Common myeloid progenitor, CD34-positive (primary cell): Measurements from ENCODE around the gene UPF3A.
A peak's percentile ranks its signal among the peaks of the same experiment; 100 is the strongest.
"Not testable (repeated sequence)": the region's sequence is repeated elsewhere in the genome, so short reads cannot be mapped to it uniquely, and the experiment has no call there.

Experiments used
- CTCF ChIA-PET: fragments of 350-600 bp; sonication (Branson Sonifier 250); formaldehyde crosslinking; loops from one replicate; lab custom pipeline; 2021; ENCODE audit warnings: antibody characterized with exemption; lab: Charles Lee
- POLR2A ChIA-PET: fragments of 350-600 bp; sonication (Branson Sonifier 250); formaldehyde crosslinking; loops from one replicate; lab custom pipeline; 2021; ENCODE audit warnings: antibody characterized with exemption; lab: Charles Lee
- DNase-seq, 3 donors: peaks; one replicate each; pipeline versions ENCODE4 v3.0.0 to v3.0.0-alpha.2; 2013
- H3K27ac ChIP-seq, 2 experiments: 1 replicate in 1 of 2; 2 replicates in 1 of 2; pipeline ENCODE4 v1.7.0; 2013; ENCODE audit warnings: inconsistent platforms in 2 of 2, low read length in 2 of 2, mild to moderate bottlenecking in 2 of 2, low read depth in 1 of 2, moderate library complexity in 1 of 2; ENCODE audit not compliant: severe bottlenecking in 2 of 2, insufficient read depth in 1 of 2, poor library complexity in 1 of 2
- H3K27me3 ChIP-seq, 5 experiments: replicated peaks in 2 of 5; 1 replicate in 3 of 5; 2 replicates in 2 of 5; pipeline versions ENCODE4 v1.6.1 to v1.7.0; 2013; ENCODE audit warnings: low read length in 4 of 5, mild to moderate bottlenecking in 2 of 5, moderate library complexity in 2 of 5, inconsistent platforms in 1 of 5; ENCODE audit not compliant: insufficient read depth in 5 of 5, control insufficient read depth in 4 of 5
- H3K36me3 ChIP-seq, 4 experiments: 1 replicate in 2 of 4; 2 replicates in 2 of 4; pipeline versions ENCODE4 v1.6.1 to v1.7.0; 2013; ENCODE audit warnings: low read length in 3 of 4, control low read depth in 1 of 4, mild to moderate bottlenecking in 1 of 4; ENCODE audit not compliant: control insufficient read depth in 4 of 4, insufficient read depth in 4 of 4
- H3K4me1 ChIP-seq, 4 experiments: 1 replicate in 3 of 4; 2 replicates in 1 of 4; pipeline versions ENCODE4 v1.6.1 to v1.7.1; 2013; ENCODE audit warnings: low read length in 3 of 4, mild to moderate bottlenecking in 3 of 4, control low read depth in 1 of 4, inconsistent platforms in 1 of 4, moderate library complexity in 1 of 4; ENCODE audit not compliant: control insufficient read depth in 4 of 4, insufficient read depth in 4 of 4; ENCODE audit errors: control extremely low read depth in 1 of 4
- H3K4me3 ChIP-seq, 7 experiments: 1 replicate in 4 of 7; 2 replicates in 3 of 7; pipeline versions ENCODE4 v1.5.1 to v1.7.0; 2013; ENCODE audit warnings: mild to moderate bottlenecking in 7 of 7, low read length in 6 of 7, moderate library complexity in 6 of 7, inconsistent platforms in 2 of 7, low read depth in 2 of 7, control low read depth in 1 of 7; ENCODE audit not compliant: insufficient read depth in 4 of 7, control insufficient read depth in 1 of 7; ENCODE audit errors: extremely low read depth in 1 of 7
- H3K9me3 ChIP-seq, 5 experiments: 1 replicate in 4 of 5; 2 replicates in 1 of 5; pipeline versions ENCODE4 v1.6.1 to v1.7.1; 2013; ENCODE audit warnings: low read length in 4 of 5, mild to moderate bottlenecking in 2 of 5, inconsistent platforms in 1 of 5, low read depth in 1 of 5, moderate library complexity in 1 of 5; ENCODE audit not compliant: control insufficient read depth in 4 of 5, insufficient read depth in 2 of 5; ENCODE audit errors: control extremely low read depth in 1 of 5
- WGBS: methylation state at CpG from one replicate; pipeline ENCODE4 v1.1.5; 2013; ENCODE audit not compliant: insufficient coverage; 5-methylcytosine and 5-hydroxymethylcytosine counted together

Gene UPF3A

GRCh38 chr13:114251639-114252440 lies 29.6 kb upstream of the UPF3A start:
- Histone ChIP-seq H3K36me3 (peaks cover 19 to 81% (median 54%) of the 10 kb centered on the region in 4 experiments), H3K27ac (peak overlapping the region in 1 of 2 experiments; percentile 23)
- DNase-seq, H3K4me1 ChIP-seq, H3K27me3 ChIP-seq, H3K9me3 ChIP-seq, H3K4me3 ChIP-seq, POLR2A ChIA-PET: not testable (repeated sequence)
- CTCF ChIA-PET: interaction anchor here (0.8 to 1.5 kb wide), 2 partner anchors 16 kb away, joined by 3 read pairs; no protein-coding TSS in a partner anchor
- WGBS: no CpG with 5 or more reads among the region's 1 CpG

- peak in 2 of 3 donors; percentile 28 to 30 for DNase-seq
- ChIA-PET CTCF (no interaction called here), POLR2A (no interaction called here)
- Histone ChIP-seq H3K9me3 (no peaks in the 10 kb centered on the region), H3K36me3 (peaks cover 17 to 76% (median 55%) of the 10 kb centered on the region in 4 experiments), H3K27me3 (no peaks in the 10 kb centered on the region), H3K4me1 (peaks cover 0 to 15% (median 8%) of the 10 kb centered on the region in 4 experiments), H3K4me3 (no peak overlapping the region), H3K27ac (no peak overlapping the region)
- WGBS: 43% methylated on average over 1 of the region's 1 CpG
Observed at GRCh38 chr13:114256547-114256946, 24.9 kb upstream of the UPF3A start.

GRCh38 chr13:114257014-114257413 lies 24.4 kb upstream of the UPF3A start:
- Histone ChIP-seq H3K27ac (no peak overlapping the region), H3K9me3 (no peaks in the 10 kb centered on the region), H3K36me3 (peaks cover 14 to 72% (median 57%) of the 10 kb centered on the region in 4 experiments), H3K4me3 (no peak overlapping the region), H3K4me1 (peaks cover 0 to 20% (median 10%) of the 10 kb centered on the region in 4 experiments), H3K27me3 (no peaks in the 10 kb centered on the region)
- no peak for DNase-seq
- ChIA-PET CTCF (no interaction called here), POLR2A (no interaction called here)
- WGBS: 100% methylated on average over 4 of the region's 4 CpGs

- ChIA-PET CTCF (interaction anchor here (1.0 kb wide), 1 partner anchor 10 kb away, joined by 3 read pairs; no protein-coding TSS in a partner anchor), POLR2A (no interaction called here)
- Histone ChIP-seq H3K9me3 (no peaks in the 10 kb centered on the region), H3K4me3 (no peak overlapping the region), H3K4me1 (peaks cover 7 to 36% (median 25%) of the 10 kb centered on the region in 4 experiments), H3K36me3 (peaks cover 17 to 74% (median 54%) of the 10 kb centered on the region in 4 experiments), H3K27ac (no peak overlapping the region), H3K27me3 (no peaks in the 10 kb centered on the region)
- 100% methylated on average over 7 of the region's 8 CpGs for WGBS
- no peak for DNase-seq
Observed at GRCh38 chr13:114258589-114258988, 22.8 kb upstream of the UPF3A start.

- POLR2A ChIA-PET: no interaction called here
Observed at GRCh38 chr13:114259374-114259773, 22.0 kb upstream of the UPF3A start.

GRCh38 chr13:114259974-114260373 lies 21.4 kb upstream of the UPF3A start:
- POLR2A ChIA-PET: no interaction called here
- Histone ChIP-seq H3K4me1 (peaks cover 7 to 40% (median 28%) of the 10 kb centered on the region in 4 experiments), H3K27ac (no peak overlapping the region), H3K4me3 (no peak overlapping the region), H3K36me3 (peaks cover 17 to 72% (median 52%) of the 10 kb centered on the region in 4 experiments), H3K27me3 (no peaks in the 10 kb centered on the region), H3K9me3 (no peaks in the 10 kb centered on the region)
- DNase-seq: no peak
- CTCF ChIA-PET: no interaction called here
- 89% methylated on average over 3 of the region's 4 CpGs for WGBS

More at GRCh38 chr13:114259374-114259773, 22.0 kb upstream of the UPF3A start:
- WGBS: 98% methylated on average over 5 of the region's 7 CpGs
- Histone ChIP-seq H3K27ac (no peak overlapping the region), H3K4me1 (peaks cover 7 to 40% (median 28%) of the 10 kb centered on the region in 4 experiments), H3K4me3 (no peak overlapping the region), H3K36me3 (peaks cover 17 to 73% (median 53%) of the 10 kb centered on the region in 4 experiments), H3K9me3 (no peaks in the 10 kb centered on the region), H3K27me3 (no peaks in the 10 kb centered on the region)
- CTCF ChIA-PET: no interaction called here
- DNase-seq: no peak

GRCh38 chr13:114260814-114261213 lies 20.6 kb upstream of the UPF3A start:
- H3K4me3 ChIP-seq: no peak overlapping the region
- ChIA-PET POLR2A (no interaction called here), CTCF (interaction anchor here (1.0 kb wide), 1 partner anchor 10 kb away, joined by 3 read pairs; no protein-coding TSS in a partner anchor)
- peaks cover 17 to 70% (median 52%) of the 10 kb centered on the region in 4 experiments for H3K36me3 ChIP-seq
- no peak overlapping the region for H3K27ac ChIP-seq
- no peaks in the 10 kb centered on the region for H3K9me3 ChIP-seq
- H3K4me1 ChIP-seq: peaks cover 7 to 40% (median 28%) of the 10 kb centered on the region in 4 experiments
- DNase-seq: peak in 2 of 3 donors; percentile 53 to 63
- WGBS: 34% methylated on average over 3 of the region's 3 CpGs
- H3K27me3 ChIP-seq: no peaks in the 10 kb centered on the region
